OCI-LY7 (cell line): ENCODE measurements around the gene TPBGL.

Experiments used
- EZH2phosphoT487 ChIP-seq: fragments of 200-600 bp; sonication (generic); IDR thresholded peaks from 2 replicates; pipeline ENCODE4 v1.6.1; 2018; ENCODE audit warnings: low read depth, borderline replicate concordance, mild to moderate bottlenecking, mixed run types, antibody characterized with exemption, low read length, moderate library complexity, mixed read lengths
- TF ChIP-seq, protein P1 (sequence below): fragments of 200-600 bp; sonication (generic); conservative IDR thresholded peaks from 2 replicates; pipeline ENCODE4 v1.5.1; 2014; ENCODE audit warnings: mild to moderate bottlenecking, antibody characterized with exemption, low read length, moderate library complexity, mixed read lengths

DNA sequence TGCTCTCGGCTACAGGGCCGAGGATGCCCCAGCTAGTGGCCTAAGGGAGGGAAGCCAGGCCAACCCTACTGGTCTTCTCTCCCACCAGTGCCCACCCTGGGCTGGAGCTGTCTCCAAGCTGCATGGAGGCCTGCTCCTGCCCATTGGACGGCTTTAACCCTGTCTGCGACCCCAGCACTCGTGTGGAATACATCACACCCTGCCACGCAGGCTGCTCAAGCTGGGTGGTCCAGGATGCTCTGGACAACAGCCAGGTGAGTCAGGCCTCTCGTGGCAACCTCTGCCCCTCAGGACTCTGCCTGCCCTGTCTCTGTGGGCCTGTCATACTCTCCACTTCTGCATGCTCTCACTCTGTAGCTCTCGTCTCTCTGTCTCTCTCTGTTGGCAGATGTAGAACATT, 44.1 kb upstream of the TPBGL start:
- TF ChIP-seq, protein P1, sequence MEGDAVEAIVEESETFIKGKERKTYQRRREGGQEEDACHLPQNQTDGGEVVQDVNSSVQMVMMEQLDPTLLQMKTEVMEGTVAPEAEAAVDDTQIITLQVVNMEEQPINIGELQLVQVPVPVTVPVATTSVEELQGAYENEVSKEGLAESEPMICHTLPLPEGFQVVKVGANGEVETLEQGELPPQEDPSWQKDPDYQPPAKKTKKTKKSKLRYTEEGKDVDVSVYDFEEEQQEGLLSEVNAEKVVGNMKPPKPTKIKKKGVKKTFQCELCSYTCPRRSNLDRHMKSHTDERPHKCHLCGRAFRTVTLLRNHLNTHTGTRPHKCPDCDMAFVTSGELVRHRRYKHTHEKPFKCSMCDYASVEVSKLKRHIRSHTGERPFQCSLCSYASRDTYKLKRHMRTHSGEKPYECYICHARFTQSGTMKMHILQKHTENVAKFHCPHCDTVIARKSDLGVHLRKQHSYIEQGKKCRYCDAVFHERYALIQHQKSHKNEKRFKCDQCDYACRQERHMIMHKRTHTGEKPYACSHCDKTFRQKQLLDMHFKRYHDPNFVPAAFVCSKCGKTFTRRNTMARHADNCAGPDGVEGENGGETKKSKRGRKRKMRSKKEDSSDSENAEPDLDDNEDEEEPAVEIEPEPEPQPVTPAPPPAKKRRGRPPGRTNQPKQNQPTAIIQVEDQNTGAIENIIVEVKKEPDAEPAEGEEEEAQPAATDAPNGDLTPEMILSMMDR, result no peak
- TF ChIP-seq EZH2phosphoT487, result no peak
